Activated CD8-positive, alpha-beta memory T cell treated with anti-CD3 and anti-CD28 coated beads, Interleukin-2, amount 50 U/mL, for 1 hour (primary cell): ENCODE data around the gene ABHD2.
"Not testable (repeated sequence)": the region's sequence is repeated elsewhere in the genome, so short reads cannot be mapped to it uniquely, and the experiment has no call there.

Experiments
- DNase-seq: peaks from one replicate; pipeline ENCODE4 v3.0.0-alpha.2; 2020; ENCODE audit errors: extremely low read depth

Gene ABHD2

GRCh38 chr15:89075101-89075640, 13.1 kb upstream of the ABHD2 start:
- no peak for DNase-seq

DNA sequence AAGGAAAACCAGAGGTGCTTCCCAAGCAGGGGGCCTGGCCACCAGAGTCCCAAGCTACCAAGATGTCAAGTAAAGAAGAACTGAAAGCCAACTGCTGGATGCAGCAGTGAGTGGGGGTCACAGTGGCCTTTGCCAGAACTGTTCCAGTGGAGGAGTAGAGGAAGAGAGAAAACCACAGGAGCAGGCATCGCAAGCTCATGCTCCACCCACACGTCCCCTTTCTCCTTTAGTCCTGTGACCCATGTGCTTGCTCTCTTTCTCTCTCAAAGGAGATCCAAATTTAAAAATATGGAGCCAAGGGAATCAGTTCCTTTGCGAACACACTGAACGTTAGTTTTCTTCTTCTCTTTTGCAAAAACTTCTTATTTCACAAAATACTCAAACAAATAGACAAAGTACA, 12.4 kb upstream of the ABHD2 start:
- no peak for DNase-seq

DNA sequence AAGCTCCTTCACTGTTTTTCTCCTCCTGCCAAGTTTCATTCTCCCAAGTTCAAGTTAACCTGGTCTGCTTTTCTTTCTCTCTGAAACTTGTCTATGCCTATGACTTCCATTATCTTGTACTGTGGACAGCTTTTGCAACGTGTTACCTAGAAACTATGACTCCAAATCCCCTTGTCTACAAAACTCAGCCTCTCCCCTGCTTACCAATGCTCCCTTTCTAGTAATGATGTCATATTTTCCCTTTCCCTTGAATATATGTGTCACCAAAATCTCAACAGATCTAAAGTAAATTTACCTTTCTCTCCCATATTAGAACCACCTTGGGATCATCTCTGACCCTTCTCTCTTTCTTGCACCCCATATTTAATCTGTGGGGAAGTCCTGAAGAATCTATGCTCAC, 10.5 kb upstream of the ABHD2 start:
- DNase-seq = no peak

DNA sequence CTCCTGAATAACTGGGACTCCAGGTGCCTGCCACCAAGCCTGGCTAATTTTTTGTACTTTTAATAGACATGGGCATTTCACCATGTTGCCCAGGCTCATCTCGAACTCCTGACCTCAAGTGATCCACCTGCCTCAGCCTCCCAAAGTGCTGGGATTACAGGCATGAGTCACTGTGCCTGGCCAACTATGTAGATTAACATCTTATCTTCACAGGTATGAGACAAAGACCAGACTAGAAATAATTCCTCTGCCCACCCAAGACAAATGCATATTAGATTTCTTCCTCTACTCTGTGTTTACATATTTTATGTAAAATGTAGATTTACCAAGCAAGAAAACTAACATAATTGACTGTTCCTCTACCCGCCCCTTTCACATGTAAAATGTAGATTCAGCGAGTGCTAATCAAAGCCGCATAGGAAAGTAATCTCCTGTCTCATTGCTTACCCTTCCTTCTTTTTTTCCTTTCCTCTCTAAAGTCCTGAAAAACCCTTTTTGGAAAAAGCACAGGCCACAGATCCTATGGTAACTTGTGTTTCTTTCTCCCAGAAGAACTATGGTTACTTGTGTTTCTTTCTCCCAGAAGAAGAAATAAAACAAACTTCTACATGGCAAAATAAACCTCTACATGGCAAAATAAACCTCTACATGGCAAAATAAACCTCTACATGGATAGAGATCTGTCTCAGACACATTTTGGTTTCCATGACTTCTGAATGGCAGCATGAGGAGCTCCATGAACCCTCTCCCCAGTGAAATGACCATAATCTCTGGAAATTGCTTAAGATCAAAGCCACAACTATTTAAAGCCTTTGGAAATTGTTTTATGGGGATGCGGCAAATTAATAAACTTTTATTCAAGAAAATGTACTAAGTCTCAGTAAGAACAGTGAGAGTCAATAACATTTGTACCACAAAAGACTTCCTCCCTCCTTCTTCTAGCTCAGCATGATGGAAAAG, 9.1 kb upstream of the ABHD2 start:
- no peak for DNase-seq

- DNase-seq = no peak
Observed at GRCh38 chr15:89081878-89082277, 6.4 kb upstream of the ABHD2 start.

DNA sequence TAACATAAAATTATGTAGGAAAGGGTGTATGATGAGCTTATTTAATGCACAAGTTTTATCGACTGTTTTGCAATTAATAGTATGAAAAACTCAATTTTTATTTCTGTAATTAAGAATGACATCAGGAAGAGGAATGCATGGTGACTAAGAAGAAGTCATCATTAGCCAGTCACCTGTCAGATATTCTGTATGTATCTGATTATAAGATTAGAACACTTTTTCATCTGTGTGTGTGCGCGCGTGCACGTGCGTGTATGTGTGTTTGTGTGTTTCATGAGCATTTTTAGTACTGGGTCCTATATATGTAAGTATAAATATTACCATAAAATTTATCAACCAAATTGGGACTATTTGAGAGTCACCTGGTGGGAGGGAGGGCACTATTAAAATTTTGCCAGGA, 5.0 kb upstream of the ABHD2 start:
- no peak for DNase-seq

- DNase-seq = no peak
Observed at GRCh38 chr15:89085289-89085926, 2.8 kb upstream of the ABHD2 start.

GRCh38 chr15:89085933-89086332, 2.3 kb upstream of the ABHD2 start:
- not testable (repeated sequence) for DNase-seq

DNA sequence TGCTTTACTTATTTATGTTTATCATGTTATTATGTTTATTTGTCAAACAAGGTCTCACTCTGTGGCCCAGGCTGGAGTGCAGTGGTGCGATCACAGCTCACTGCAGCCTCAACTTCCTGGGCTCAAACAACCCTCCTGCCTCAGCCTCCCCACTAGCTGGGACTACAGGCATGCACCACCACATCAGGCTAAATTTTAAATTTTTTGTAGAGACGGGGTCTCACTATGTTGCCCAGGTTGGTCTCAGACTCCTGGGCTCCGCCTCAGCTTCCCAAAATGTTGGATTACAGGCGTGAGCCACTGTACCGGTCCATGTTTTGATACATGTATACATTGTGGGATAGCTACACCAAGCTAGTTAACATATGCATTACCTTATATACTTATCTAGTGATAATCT, 1.9 kb upstream of the ABHD2 start:
- DNase-seq = not testable (repeated sequence)

DNA sequence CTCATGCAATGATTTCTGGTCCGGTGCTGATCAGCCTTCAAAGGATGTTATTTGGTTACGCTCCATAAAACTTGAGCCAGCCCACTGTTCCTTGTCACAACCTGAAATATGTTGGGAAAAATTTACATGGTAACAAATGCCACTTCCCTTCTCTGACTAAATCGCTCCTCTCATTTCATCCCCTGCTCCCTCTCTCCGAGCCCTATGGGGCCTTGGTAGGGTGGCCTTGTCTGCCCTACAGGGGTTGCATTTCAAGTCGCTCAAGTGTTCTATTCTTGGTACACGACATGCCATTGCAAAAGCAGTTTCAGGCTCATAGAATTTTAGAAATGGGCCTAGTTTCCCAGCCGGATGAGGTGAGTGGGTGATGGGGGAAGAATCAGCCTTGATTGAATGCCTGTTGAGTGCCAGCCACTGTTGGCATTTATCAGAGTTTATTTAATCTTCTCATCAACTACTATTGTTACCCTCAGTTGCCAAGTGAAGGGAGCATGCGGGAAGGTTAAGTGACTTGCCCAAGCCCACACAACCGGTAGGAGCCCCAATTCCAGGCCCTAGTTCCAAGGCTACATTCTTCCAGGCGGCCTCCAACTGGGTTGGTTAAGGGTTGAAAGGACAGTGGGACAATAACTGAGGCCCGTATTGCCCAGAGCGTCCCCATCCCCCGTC, 961 bp upstream of the ABHD2 start:
- DNase-seq = no peak

- no peak for DNase-seq
Observed at GRCh38 chr15:89088605-89089315, 504 bp downstream of the ABHD2 start.

DNA sequence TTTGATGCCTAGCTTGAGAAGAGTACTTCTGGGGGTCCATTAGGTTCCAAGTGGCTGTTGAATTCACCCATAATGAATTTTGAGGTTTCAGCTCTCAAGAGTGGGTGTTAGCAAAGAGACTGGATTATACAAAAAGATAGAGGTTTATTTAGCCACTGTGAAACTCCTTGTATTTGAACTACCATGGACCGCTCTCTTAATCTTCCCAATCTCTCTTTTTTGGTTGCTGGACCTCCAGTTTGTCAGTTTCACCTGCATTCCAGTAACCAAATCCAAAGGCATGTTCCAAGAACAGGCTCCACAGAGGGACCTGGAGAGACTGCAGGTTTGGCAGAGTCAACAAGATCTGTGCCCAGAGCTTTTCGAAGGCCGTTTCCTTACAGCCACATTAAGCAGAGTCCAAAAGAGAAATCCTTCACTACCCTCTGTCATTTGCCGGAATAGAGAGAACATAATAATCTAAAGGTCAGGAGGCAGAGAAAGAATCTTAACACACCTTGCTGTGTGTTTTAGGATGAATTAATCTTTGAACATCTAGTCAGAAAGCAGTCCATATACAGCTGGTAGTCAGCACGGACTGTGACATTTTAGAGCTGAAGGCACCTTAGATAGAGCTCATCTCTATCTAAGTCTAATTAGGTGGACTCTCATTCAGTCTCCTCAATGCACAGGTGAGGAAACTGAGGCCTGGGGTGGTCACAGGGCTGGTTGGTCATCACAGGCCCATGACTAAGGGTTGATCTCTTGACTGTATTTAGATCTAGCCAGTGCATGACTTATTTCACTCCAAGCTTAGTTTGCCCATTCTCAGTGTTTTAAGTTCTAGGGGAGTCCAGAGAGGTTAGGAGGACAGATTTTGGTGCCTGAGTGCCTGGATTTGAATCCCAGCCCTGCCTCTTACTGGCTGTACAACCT, 1.3 kb downstream of the ABHD2 start:
- no peak for DNase-seq

GRCh38 chr15:89090791-89091626, 2.8 kb downstream of the ABHD2 start:
- DNase-seq = no peak

DNA sequence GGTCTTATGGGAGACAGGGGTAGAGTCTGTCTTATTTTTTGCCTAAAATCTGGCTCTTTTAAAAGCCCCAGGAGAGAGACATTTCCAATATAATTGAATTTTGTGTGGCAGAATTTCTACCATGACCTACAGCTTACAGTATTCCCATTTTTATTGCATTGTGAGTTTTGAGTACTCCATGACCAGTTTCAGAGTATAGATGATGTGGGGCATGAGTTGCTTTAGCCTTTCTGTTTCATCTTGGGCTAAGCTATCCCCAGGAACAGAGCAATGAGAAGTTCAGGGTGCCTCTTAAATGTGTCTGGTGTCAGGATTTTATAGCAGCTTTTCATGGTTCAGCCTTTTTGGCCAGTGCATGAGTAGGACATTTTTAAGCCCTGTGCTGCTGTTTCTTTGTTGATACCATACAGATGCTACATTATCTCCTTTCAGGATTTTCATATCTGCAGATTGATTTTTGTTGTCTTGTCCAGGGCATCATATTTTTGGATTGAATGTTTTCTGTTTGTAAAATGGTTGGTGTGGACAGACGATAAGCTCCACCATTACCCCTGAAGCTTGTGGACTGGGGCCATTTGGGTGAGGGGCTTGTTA, 3.5 kb downstream of the ABHD2 start:
- DNase-seq = no peak

DNA sequence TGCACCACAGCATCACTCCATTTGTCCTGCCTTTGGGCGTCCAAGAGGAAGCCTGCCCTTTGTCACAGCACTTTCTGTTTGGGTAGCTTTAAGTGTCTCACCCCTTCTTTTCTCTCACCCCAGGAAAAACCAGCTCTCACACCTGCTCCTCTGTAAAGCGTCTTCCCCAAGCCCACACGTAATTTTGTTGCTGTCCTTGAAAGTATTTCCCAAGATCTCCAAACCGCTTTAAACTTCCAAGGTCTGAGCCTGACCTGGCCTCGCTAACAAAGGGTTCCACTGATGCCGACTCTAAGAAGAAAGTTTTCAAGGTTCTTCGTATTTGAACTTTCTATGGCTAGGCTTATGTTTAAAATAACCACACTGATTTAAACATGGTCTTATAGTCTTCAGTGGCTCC, 5.3 kb downstream of the ABHD2 start:
- no peak for DNase-seq

DNA sequence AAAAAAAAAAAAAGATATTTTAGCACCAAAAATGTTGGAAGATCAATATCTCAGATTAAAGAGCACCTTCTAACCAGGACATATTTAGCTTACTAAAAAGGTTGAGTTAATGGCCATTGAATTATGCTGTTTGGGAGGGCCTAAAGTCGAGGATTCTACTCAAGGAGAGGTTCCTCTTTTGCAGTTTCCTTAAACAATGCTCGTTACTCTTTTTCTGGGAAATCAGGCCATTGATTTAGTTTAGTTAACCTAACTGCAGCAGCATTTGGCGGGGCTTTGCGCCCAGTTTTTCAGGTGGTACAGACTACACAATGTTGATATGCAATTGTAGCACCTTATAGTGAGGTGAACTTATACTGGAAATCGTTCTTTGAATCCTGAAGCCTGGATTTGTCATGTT, 6.8 kb downstream of the ABHD2 start:
- no peak for DNase-seq

GRCh38 chr15:89095556-89095955, 7.3 kb downstream of the ABHD2 start:
- no peak for DNase-seq

DNA sequence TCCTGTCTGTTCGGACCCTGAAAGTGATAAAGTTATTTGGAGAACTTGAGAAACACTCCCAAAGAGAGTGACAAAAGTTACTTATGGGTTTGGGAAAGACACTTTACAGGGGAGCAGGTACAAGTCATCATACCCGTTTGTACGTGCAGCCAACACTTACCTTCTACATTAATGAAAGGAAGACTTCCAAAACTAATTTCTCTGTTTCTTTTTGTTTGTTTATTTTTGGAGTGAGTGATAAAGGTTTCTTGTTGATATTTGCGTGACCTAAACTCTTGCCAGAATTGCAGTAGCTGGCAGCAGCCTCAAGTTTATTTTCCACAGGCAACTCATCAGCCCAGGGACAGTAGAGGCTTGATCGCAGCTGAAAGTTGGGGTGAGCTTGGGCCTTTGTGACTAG, 8.4 kb downstream of the ABHD2 start:
- no peak for DNase-seq

- no peak for DNase-seq
Observed at GRCh38 chr15:89097313-89097712, 9.1 kb downstream of the ABHD2 start.
